ENCODE data around the gene CFAP91.
"Not testable (repeated sequence)": the region's sequence is repeated elsewhere in the genome, so short reads cannot be mapped to it uniquely, and the experiment has no call there.

The CFAP91 gene

GRCh38 chr3:119665954-119666559, 36.8 kb upstream of the CFAP91 start:
- no peaks in the 10 kb centered on the region for H3K27me3 ChIP-seq (ENCODE audit: control insufficient read depth, insufficient read depth, low read length)
- H3K4me1 ChIP-seq (ENCODE audit: control insufficient read depth, insufficient read depth, low read length), result peaks cover 16% of the 10 kb centered on the region
- H3K9ac ChIP-seq (ENCODE audit: low read length), result no peak overlapping the region
- no peaks in the 10 kb centered on the region for H3K36me3 ChIP-seq (ENCODE audit: control insufficient read depth, insufficient read depth, low read length)
- H3K4me3 ChIP-seq (ENCODE audit: low read length), result no peak overlapping the region
- H3K9me3 ChIP-seq (ENCODE audit: control insufficient read depth, low read length), result no peaks in the 10 kb centered on the region

DNA sequence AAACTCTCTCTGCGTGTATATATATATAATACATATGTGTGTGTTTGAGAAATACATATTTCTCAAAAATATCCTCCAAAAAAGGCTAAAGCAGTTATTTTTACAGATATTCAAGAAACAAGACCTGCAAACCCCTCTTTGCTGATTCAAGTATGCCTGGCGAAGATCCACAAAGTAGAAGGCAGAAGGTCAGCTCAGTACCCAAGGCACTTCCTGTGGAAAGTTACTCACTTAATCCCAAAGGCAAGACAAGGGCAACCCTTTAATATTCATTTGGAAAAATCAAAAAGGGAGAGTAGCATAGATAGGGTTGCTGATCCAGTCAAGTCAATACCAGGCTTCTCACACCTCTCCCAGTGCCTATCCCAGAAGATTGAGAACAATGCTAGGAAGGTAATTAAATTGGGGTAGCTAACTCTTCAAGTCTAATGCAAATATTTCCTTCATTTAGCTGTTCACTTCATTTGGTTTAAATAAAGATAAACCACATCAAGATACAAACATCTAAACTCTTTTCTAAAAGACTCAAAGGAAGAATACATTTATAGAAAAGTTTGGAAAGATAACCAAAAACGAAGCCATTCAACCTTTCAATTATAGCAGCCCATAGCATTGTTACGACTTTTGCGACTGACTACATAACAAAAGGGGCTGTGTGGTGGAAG, 32.8 kb upstream of the CFAP91 start:
- Histone ChIP-seq H3K9ac (ENCODE audit: low read length) (no peak overlapping the region), H3K4me1 (ENCODE audit: control insufficient read depth, insufficient read depth, low read length) (peaks cover 5% of the 10 kb centered on the region), H3K36me3 (ENCODE audit: control insufficient read depth, insufficient read depth, low read length) (peaks cover 3% of the 10 kb centered on the region), H3K4me3 (ENCODE audit: low read length) (no peak overlapping the region), H3K9me3 (ENCODE audit: control insufficient read depth, low read length) (no peaks in the 10 kb centered on the region), H3K27me3 (ENCODE audit: control insufficient read depth, insufficient read depth, low read length) (no peaks in the 10 kb centered on the region)

DNA sequence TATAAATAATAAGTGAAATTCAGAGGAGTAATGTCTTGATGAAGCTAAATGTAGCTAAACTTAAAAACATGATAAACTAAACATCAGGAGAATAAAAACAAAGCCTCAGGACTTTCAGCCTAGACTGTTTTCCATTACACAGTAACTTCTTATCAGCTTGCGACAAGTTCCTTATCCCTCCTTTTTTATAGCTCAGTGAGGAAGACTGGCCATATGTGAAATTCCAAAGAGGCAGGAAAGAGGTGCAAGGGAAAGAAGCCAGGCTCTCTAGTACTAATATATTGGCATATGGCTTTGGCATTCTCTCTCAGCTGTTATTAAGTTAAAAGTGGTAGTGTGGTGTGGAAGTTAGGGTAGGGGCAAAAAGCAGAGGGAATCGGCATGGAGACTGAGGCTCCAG, 30.0 kb upstream of the CFAP91 start:
- Histone ChIP-seq H3K4me3 (ENCODE audit: low read length) (no peak overlapping the region), H3K4me1 (ENCODE audit: control insufficient read depth, insufficient read depth, low read length) (peaks cover 11% of the 10 kb centered on the region), H3K27me3 (ENCODE audit: control insufficient read depth, insufficient read depth, low read length) (no peaks in the 10 kb centered on the region), H3K9me3 (ENCODE audit: control insufficient read depth, low read length) (no peaks in the 10 kb centered on the region), H3K9ac (ENCODE audit: low read length) (no peak overlapping the region), H3K36me3 (ENCODE audit: control insufficient read depth, insufficient read depth, low read length) (peaks cover 3% of the 10 kb centered on the region)

DNA sequence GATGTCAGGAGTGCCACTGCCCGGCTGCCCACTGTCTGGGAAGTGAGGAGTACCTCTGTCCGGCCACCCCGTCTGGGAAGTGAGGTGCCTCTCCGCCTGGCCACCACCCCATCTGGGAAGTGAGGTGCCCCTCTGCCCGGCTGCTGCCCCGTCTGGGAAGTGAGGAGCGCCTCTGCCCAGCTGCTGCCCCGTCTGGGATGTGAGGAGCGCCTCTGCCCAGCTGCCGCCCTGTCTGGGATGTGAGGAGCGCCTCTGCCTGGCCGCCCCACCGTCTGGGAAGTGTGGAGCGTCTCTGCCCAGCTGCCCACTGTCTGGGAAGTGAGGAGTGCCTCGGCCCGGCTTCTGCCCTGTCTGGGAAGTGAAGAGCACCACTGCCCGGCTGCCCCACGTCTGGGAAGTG, 28.9 kb upstream of the CFAP91 start:
- H3K9me3 ChIP-seq (ENCODE audit: control insufficient read depth, low read length), result no peaks in the 10 kb centered on the region
- H3K36me3 ChIP-seq (ENCODE audit: control insufficient read depth, insufficient read depth, low read length), result peaks cover 3% of the 10 kb centered on the region
- no peak overlapping the region for H3K4me3 ChIP-seq (ENCODE audit: low read length)
- H3K9ac ChIP-seq (ENCODE audit: low read length), result no peak overlapping the region
- no peaks in the 10 kb centered on the region for H3K27me3 ChIP-seq (ENCODE audit: control insufficient read depth, insufficient read depth, low read length)
- H3K4me1 ChIP-seq (ENCODE audit: control insufficient read depth, insufficient read depth, low read length), result peaks cover 11% of the 10 kb centered on the region

DNA sequence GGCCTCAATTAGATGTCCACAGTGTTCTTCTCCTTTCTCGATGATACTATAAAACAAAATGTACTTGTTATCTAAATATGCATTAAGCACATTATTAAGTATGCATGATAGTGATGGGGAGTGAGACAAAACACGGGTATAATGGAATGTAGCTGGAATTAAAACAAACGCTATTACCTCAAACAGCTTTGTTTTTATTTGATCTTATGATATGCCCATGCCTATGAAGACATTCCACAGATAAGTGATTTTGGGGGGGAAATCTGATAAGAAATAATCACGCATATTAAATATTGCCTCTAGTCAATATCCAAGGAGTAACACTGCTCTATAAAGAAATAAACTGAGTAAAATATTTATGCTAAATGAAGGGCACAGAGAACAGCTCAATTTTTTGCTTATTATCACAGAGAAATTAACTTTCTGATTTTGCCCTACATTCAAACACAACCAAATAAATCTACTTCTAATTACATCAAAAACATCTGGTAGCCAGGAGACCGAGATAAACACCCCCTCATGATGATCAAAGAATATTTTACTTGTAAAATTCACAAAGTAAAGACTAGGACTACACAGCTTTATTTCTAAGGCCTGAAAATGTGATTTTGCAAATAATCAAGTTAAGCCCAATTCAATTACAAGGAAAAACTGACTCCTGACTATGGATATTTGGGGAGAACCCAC, 27.5 kb upstream of the CFAP91 start:
- H3K9ac ChIP-seq (ENCODE audit: low read length), result peak overlapping the region; percentile 17
- H3K27me3 ChIP-seq (ENCODE audit: control insufficient read depth, insufficient read depth, low read length), result no peaks in the 10 kb centered on the region
- peak overlapping the region; percentile 28 for H3K4me3 ChIP-seq (ENCODE audit: low read length)
- no peaks in the 10 kb centered on the region for H3K9me3 ChIP-seq (ENCODE audit: control insufficient read depth, low read length)
- H3K36me3 ChIP-seq (ENCODE audit: control insufficient read depth, insufficient read depth, low read length), result peaks cover 3% of the 10 kb centered on the region
- H3K4me1 ChIP-seq (ENCODE audit: control insufficient read depth, insufficient read depth, low read length), result peaks cover 11% of the 10 kb centered on the region

- Histone ChIP-seq H3K4me1 (ENCODE audit: control insufficient read depth, insufficient read depth, low read length) (peaks cover 11% of the 10 kb centered on the region), H3K4me3 (ENCODE audit: low read length) (peak overlapping the region; percentile 28), H3K9me3 (ENCODE audit: control insufficient read depth, low read length) (no peaks in the 10 kb centered on the region), H3K27me3 (ENCODE audit: control insufficient read depth, insufficient read depth, low read length) (no peaks in the 10 kb centered on the region), H3K9ac (ENCODE audit: low read length) (peak overlapping the region; percentile 72), H3K36me3 (ENCODE audit: control insufficient read depth, insufficient read depth, low read length) (peaks cover 3% of the 10 kb centered on the region)
These were observed 26.8 kb upstream of the CFAP91 start for GRCh38 chr3:119676020-119676419.

GRCh38 chr3:119676771-119677640, 25.8 kb upstream of the CFAP91 start, which contains the start of gene COX17:
Gene COX17 (minus strand): TSS chr3:119677406. CDS start chr3:119677310, 96 bp downstream.
- H3K4me3 ChIP-seq (ENCODE audit: low read length), result peak within 1 kb of the TSS; percentile 68
- H3K9me3 ChIP-seq (ENCODE audit: control insufficient read depth, low read length), result no peaks in the 10 kb centered on the region
- H3K36me3 ChIP-seq (ENCODE audit: control insufficient read depth, insufficient read depth, low read length), result peaks cover 3% of the 10 kb centered on the region
- H3K9ac ChIP-seq (ENCODE audit: low read length), result peak within 1 kb of the TSS; percentile 72
- no peaks in the 10 kb centered on the region for H3K27me3 ChIP-seq (ENCODE audit: control insufficient read depth, insufficient read depth, low read length)
- H3K4me1 ChIP-seq (ENCODE audit: control insufficient read depth, insufficient read depth, low read length), result peaks cover 11% of the 10 kb centered on the region

GRCh38 chr3:119677641-119677934, 25.2 kb upstream of the CFAP91 start:
- Histone ChIP-seq H3K9ac (ENCODE audit: low read length) (peak overlapping the region; percentile 71), H3K4me1 (ENCODE audit: control insufficient read depth, insufficient read depth, low read length) (peaks cover 11% of the 10 kb centered on the region), H3K4me3 (ENCODE audit: low read length) (peak overlapping the region; percentile 37), H3K9me3 (ENCODE audit: control insufficient read depth, low read length) (no peaks in the 10 kb centered on the region), H3K27me3 (ENCODE audit: control insufficient read depth, insufficient read depth, low read length) (no peaks in the 10 kb centered on the region), H3K36me3 (ENCODE audit: control insufficient read depth, insufficient read depth, low read length) (peaks cover 3% of the 10 kb centered on the region)

- not testable (repeated sequence) for H3K27me3 ChIP-seq (ENCODE audit: control insufficient read depth, insufficient read depth, low read length); H3K9me3 ChIP-seq (ENCODE audit: control insufficient read depth, low read length); H3K36me3 ChIP-seq (ENCODE audit: control insufficient read depth, insufficient read depth, low read length); H3K4me3 ChIP-seq (ENCODE audit: low read length); H3K9ac ChIP-seq (ENCODE audit: low read length)
- peaks cover 11% of the 10 kb centered on the region for H3K4me1 ChIP-seq (ENCODE audit: control insufficient read depth, insufficient read depth, low read length)
These were observed 24.6 kb upstream of the CFAP91 start for GRCh38 chr3:119678209-119678608.

- no peak overlapping the region for H3K4me3 ChIP-seq (ENCODE audit: low read length)
- no peaks in the 10 kb centered on the region for H3K9me3 ChIP-seq (ENCODE audit: control insufficient read depth, low read length)
- no peaks in the 10 kb centered on the region for H3K27me3 ChIP-seq (ENCODE audit: control insufficient read depth, insufficient read depth, low read length)
- H3K9ac ChIP-seq (ENCODE audit: low read length), result no peak overlapping the region
- H3K4me1 ChIP-seq (ENCODE audit: control insufficient read depth, insufficient read depth, low read length), result peaks cover 11% of the 10 kb centered on the region
- no peaks in the 10 kb centered on the region for H3K36me3 ChIP-seq (ENCODE audit: control insufficient read depth, insufficient read depth, low read length)
These were observed 22.9 kb upstream of the CFAP91 start for GRCh38 chr3:119679874-119680273.

GRCh38 chr3:119681279-119681678, 21.5 kb upstream of the CFAP91 start:
- H3K27me3 ChIP-seq (ENCODE audit: control insufficient read depth, insufficient read depth, low read length), result no peaks in the 10 kb centered on the region
- peaks cover 1% of the 10 kb centered on the region for H3K4me1 ChIP-seq (ENCODE audit: control insufficient read depth, insufficient read depth, low read length)
- no peaks in the 10 kb centered on the region for H3K36me3 ChIP-seq (ENCODE audit: control insufficient read depth, insufficient read depth, low read length)
- no peaks in the 10 kb centered on the region for H3K9me3 ChIP-seq (ENCODE audit: control insufficient read depth, low read length)
- no peak overlapping the region for H3K9ac ChIP-seq (ENCODE audit: low read length)
- no peak overlapping the region for H3K4me3 ChIP-seq (ENCODE audit: low read length)

DNA sequence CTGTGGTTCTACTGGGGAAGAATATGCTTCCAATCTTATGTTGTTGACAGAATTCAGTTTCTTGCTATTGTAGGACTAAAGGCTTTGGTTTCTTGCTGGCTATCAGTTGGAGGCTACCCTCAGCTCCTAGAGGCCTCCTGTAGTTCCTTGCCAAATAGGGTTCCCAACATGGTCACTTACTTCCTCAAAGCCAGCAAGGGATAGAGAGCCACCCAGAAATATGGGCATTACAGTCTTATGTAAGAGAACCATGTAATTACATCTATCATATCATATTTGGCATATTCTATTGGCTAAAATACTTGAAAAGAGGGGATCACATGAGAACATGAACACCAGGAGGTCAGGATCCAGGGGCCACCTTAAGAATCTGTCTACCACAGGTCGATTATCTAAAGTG, 19.4 kb upstream of the CFAP91 start:
- H3K9me3 ChIP-seq (ENCODE audit: control insufficient read depth, low read length), result no peaks in the 10 kb centered on the region
- H3K4me1 ChIP-seq (ENCODE audit: control insufficient read depth, insufficient read depth, low read length), result no peaks in the 10 kb centered on the region
- H3K36me3 ChIP-seq (ENCODE audit: control insufficient read depth, insufficient read depth, low read length), result no peaks in the 10 kb centered on the region
- H3K4me3 ChIP-seq (ENCODE audit: low read length), result no peak overlapping the region
- no peaks in the 10 kb centered on the region for H3K27me3 ChIP-seq (ENCODE audit: control insufficient read depth, insufficient read depth, low read length)
- H3K9ac ChIP-seq (ENCODE audit: low read length), result no peak overlapping the region

All from mucosa of stomach (tissue), 1 donor.